ENCODE data around the gene DRG1. TPM values are rescaled to one million over a fixed set of nuclear protein-coding genes. Genes with fewer than 3 reads are reported as not detected.

DRG1 gene
- total and polyA plus RNA-seq, 10 of the 15 experiments (the other 5 are each of a cell fraction or from before 2014, with no cell fraction given), result 59.7 to 147 (median 85.8) TPM

DNA sequence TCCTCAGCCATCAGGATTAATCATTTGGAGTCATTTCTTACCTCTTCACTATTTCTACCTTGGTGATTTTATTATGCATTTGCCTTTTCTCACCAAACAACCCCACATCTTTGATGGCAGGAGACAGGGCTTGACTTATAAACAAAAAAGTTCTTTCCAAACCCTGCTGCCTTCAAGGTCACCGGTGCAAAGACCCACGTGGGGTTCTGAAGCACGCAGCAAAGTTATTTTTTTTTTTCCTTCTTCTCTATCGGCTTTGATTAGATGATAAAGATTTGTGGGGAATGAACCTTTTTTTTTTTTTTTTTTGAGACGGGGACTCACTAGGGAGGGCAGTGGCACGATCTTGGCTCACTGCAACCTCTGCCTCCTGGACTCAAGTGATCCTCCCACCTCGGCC lies 44.1 kb downstream of the DRG1 start:
- ChIA-PET POLR2A (no interaction called here), RAD21 (ENCODE audit: unreplicated experiment) (no interaction called here), CTCF (interaction anchor here (1.4 kb wide), 1 partner anchor 8 kb away, joined by 3 read pairs; no protein-coding TSS in a partner anchor), SMC1A (ENCODE audit: uncharacterized antibody, unreplicated experiment) (interaction anchor here (0.5 kb wide), 1 partner anchor 12 kb away, joined by 3 read pairs; no protein-coding TSS in a partner anchor)
- no TSS peak for BruUV-seq (replicated peaks)
- peaks cover 24 to 41% of the 10 kb centered on the region in 2 experiments for H3K36me3 ChIP-seq (ENCODE audit: control insufficient read depth in 2 of 2, insufficient read depth in 2 of 2, low read length in 1 of 2)
- H4K20me1 ChIP-seq (ENCODE audit: control insufficient read depth, insufficient read depth), result no peaks in the 10 kb centered on the region
- no peak for ATAC-seq
- no peak overlapping the region for H2AFZ ChIP-seq (ENCODE audit: control insufficient read depth, low read depth, low read length)
- no peak for FAIRE-seq
- no peak overlapping the region for H3K4me3 ChIP-seq
- H3K4me2 ChIP-seq (ENCODE audit: control insufficient read depth, insufficient read depth), result no peak overlapping the region
- no peaks in the 10 kb centered on the region for H3K4me1 ChIP-seq (ENCODE audit: control insufficient read depth, insufficient read depth, low read length)
- no peak for DNase-seq (ENCODE audit: low read depth, low spot score)
- H3K9me3 ChIP-seq (replicated peaks; ENCODE audit: control insufficient read depth, insufficient read depth, low read length), result no peaks in the 10 kb centered on the region
- no peak overlapping the region for H3K27ac ChIP-seq (ENCODE audit: control insufficient read depth, insufficient read depth)
- intact Hi-C loops (cut with micrococcal nuclease; ENCODE audit: unreplicated experiment), result no loop called here
- in situ Hi-C loops (cut with MboI), result no loop called here
- TF ChIP-seq SUPT20H (IDR thresholded peaks at IDR 0.05; ENCODE audit: borderline replicate concordance, control insufficient read depth, low read depth, low read length) (no peak), ZNF384 (IDR thresholded peaks at IDR 0.05; ENCODE audit: borderline replicate concordance, low read depth, low read length) (no peak), SIX5 (IDR thresholded peaks at IDR 0.05; ENCODE audit: low read depth, low read length, severe bottlenecking) (no peak), ETV6 (conservative IDR thresholded peaks at IDR 0.05 in 1 of 2, IDR thresholded peaks at IDR 0.05 in 1 of 2; ENCODE audit: borderline replicate concordance in 1 of 2, low read depth in 1 of 2) (no peak), MXI1 (IDR thresholded peaks at IDR 0.05; ENCODE audit: low read depth, low read length) (no peak)
- H3K27me3 ChIP-seq (replicated peaks in 1 of 2; ENCODE audit: control insufficient read depth in 2 of 2, insufficient read depth in 2 of 2, low read length in 1 of 2), result no peaks in the 10 kb centered on the region
- no peak overlapping the region for H3K9ac ChIP-seq (ENCODE audit: control insufficient read depth, insufficient read depth, low read length)
- no peaks in the 10 kb centered on the region for H3K79me2 ChIP-seq (ENCODE audit: control insufficient read depth, insufficient read depth, low read length)
- WGBS (ENCODE audit: insufficient coverage, insufficient replicate concordance, low lambda C conversion rate, missing lambda C conversion rate), result 85% methylated on average over 5 of the region's 7 CpGs

DNA sequence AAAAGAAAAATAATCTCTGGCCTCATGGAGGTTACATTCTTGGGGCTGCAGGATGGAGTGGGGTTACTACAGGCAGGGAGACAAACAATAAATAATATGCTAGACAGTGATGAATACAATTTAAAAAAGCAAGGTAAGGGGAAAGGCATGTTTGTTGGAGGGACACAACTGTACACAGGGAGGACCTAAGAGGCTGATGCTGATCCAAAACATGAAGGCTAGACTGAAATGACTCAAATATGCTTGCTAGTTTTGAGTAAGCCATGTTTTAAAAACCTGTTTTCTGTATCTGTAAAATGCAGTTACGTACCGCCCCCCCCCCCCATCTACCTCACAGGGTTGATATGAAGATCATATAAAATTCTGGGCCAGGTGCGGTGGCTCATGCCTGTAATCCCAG lies 46.2 kb downstream of the DRG1 start:
- in situ Hi-C loops (cut with MboI) (no loop called here), intact Hi-C loops (cut with micrococcal nuclease; ENCODE audit: unreplicated experiment) (no loop called here)
- H3K9me3 ChIP-seq (replicated peaks; ENCODE audit: control insufficient read depth, insufficient read depth, low read length), result no peaks in the 10 kb centered on the region
- FAIRE-seq (no peak), ATAC-seq (no peak), DNase-seq (ENCODE audit: low read depth, low spot score) (no peak)
- no peak overlapping the region for H3K9ac ChIP-seq (ENCODE audit: control insufficient read depth, insufficient read depth, low read length)
- ChIA-PET CTCF (interaction anchor here (1.7 kb wide), 1 partner anchor 189 kb away, joined by 4 read pairs; no protein-coding TSS in a partner anchor), RAD21 (ENCODE audit: unreplicated experiment) (no interaction called here), SMC1A (ENCODE audit: uncharacterized antibody, unreplicated experiment) (interaction anchor here (0.6 kb wide), 1 partner anchor 143 kb away, joined by 3 read pairs; no protein-coding TSS in a partner anchor), POLR2A (interaction anchor here (0.6 kb wide), 1 partner anchor 224 kb away, joined by 5 read pairs; no protein-coding TSS in a partner anchor)
- no peaks in the 10 kb centered on the region for H3K27me3 ChIP-seq (replicated peaks in 1 of 2; ENCODE audit: control insufficient read depth in 2 of 2, insufficient read depth in 2 of 2, low read length in 1 of 2)
- no peak overlapping the region for H3K4me3 ChIP-seq
- H3K27ac ChIP-seq (ENCODE audit: control insufficient read depth, insufficient read depth), result no peak overlapping the region
- H3K4me1 ChIP-seq (ENCODE audit: control insufficient read depth, insufficient read depth, low read length), result peaks cover 6% of the 10 kb centered on the region
- H2AFZ ChIP-seq (ENCODE audit: control insufficient read depth, low read depth, low read length), result no peak overlapping the region
- no peaks in the 10 kb centered on the region for H4K20me1 ChIP-seq (ENCODE audit: control insufficient read depth, insufficient read depth)
- no peak overlapping the region for H3K4me2 ChIP-seq (ENCODE audit: control insufficient read depth, insufficient read depth)
- H3K36me3 ChIP-seq (ENCODE audit: control insufficient read depth in 2 of 2, insufficient read depth in 2 of 2, low read length in 1 of 2), result peaks cover 15 to 44% of the 10 kb centered on the region in 2 experiments
- no peaks in the 10 kb centered on the region for H3K79me2 ChIP-seq (ENCODE audit: control insufficient read depth, insufficient read depth, low read length)
- TF ChIP-seq JUNB (IDR thresholded peaks at IDR 0.05) (peak; percentile 36; the same call in 1 of the 2 replicates), MTA3 (IDR thresholded peaks at IDR 0.05; ENCODE audit: borderline replicate concordance, low read length) (no peak)
- WGBS (ENCODE audit: insufficient coverage, insufficient replicate concordance, low lambda C conversion rate, missing lambda C conversion rate), result 36% methylated on average over 3 of the region's 3 CpGs
- no TSS peak for BruUV-seq (replicated peaks)
